HCT116 (cell line): Measurements from ENCODE around the gene SLC5A10. TPM values are rescaled to one million over a fixed set of nuclear protein-coding genes. Genes with fewer than 3 reads are reported as not detected.

Experiments used
- ATAC-seq: fragments of 200-7000 bp; cut with Tn5 transposase; 2 replicates; pipeline ENCODE4 v1.9.1; 2020; ENCODE audit warnings: mild to moderate bottlenecking, moderate library complexity
- BruUV-seq: library from RNA; stranded (reverse); fragments of 400-500 nt; replicated peaks from 2 replicates; lab custom pipeline; 2021; lab: Mats Ljungman, UMichigan
- CTCF ChIA-PET: fragments of 300-600 bp; sonication (Branson Sonifier 250); formaldehyde crosslinking; loops from one replicate; lab custom pipeline; 2021; ENCODE audit warnings: antibody characterized with exemption; lab: Charles Lee
- POLR2A ChIA-PET: fragments of 300-600, 350-600 bp; sonication (Branson Sonifier 250); formaldehyde crosslinking; loops from one replicate; lab custom pipeline; 2021; ENCODE audit warnings: antibody characterized with exemption; lab: Charles Lee
- RAD21 ChIA-PET, 2 experiments: fragments of 300-600 bp; sonication (Branson Sonifier 250); formaldehyde crosslinking; loops; one replicate each; lab custom pipeline; 2023; ENCODE audit warnings: low total read pairs in 2 of 2; ENCODE audit not compliant: uncharacterized antibody in 2 of 2, unreplicated experiment in 2 of 2, low non-redundant PET in 1 of 2; lab: Charles Lee
- DNase-seq: peaks from one replicate; pipeline ENCODE4 v3.0.0-alpha.2; 2010; ENCODE audit warnings: low read depth, low spot score
- H2AFZ ChIP-seq: fragments of 200-600 bp; shearing (Covaris generic), sonication (generic); 2 replicates; pipeline ENCODE4 v1.6.1; 2017; ENCODE audit warnings: low read depth, mixed run types, mixed read lengths, antibody characterized with exemption, low read length; ENCODE audit not compliant: poor library complexity, severe bottlenecking
- H3K27ac ChIP-seq: 2 replicates; pipeline ENCODE4 v1.5.1; 2012; ENCODE audit warnings: low read depth, low read length
- H3K27me3 ChIP-seq: fragments of 200-600 bp; sonication (generic); 2 replicates; pipeline ENCODE4 v1.6.1; 2016; ENCODE audit warnings: mixed run types, low read length, mixed read lengths; ENCODE audit not compliant: insufficient read depth
- H3K36me3 ChIP-seq, 2 experiments: fragments of 200-500 bp in 1 of 2; fragments of 200-600 bp in 1 of 2; sonication (Bioruptor generic) in 1 of 2; sonication (generic) in 1 of 2; 2 replicates each; pipeline versions ENCODE4 v1.5.1 to v1.6.1; 2014 to 2016; ENCODE audit warnings: low read length in 2 of 2, inconsistent platforms in 1 of 2, mixed read lengths in 1 of 2, mixed run types in 1 of 2; ENCODE audit not compliant: insufficient read depth in 2 of 2, control insufficient read depth in 1 of 2
- H3K4me1 ChIP-seq, 2 experiments: fragments of 200-600 bp in 1 of 2; sonication (generic) in 1 of 2; 2 replicates each; pipeline versions ENCODE4 v1.5.1 to v1.6.1; 2012 to 2017; ENCODE audit warnings: low read length in 2 of 2, inconsistent platforms in 1 of 2, mild to moderate bottlenecking in 1 of 2, mixed read lengths in 1 of 2, mixed run types in 1 of 2, moderate library complexity in 1 of 2; ENCODE audit not compliant: insufficient read depth in 2 of 2, control insufficient read depth in 1 of 2
- H3K4me2 ChIP-seq: fragments of 200-600 bp; sonication (generic); 2 replicates; pipeline ENCODE4 v1.6.1; 2017; ENCODE audit warnings: mixed run types, low read length, mixed read lengths
- H3K4me3 ChIP-seq, 2 experiments: fragments of 200-600 bp in 1 of 2; sonication (generic) in 1 of 2; replicated peaks in 1 of 2; 2 replicates each; pipeline ENCODE4 v1.5.1; 2011 to 2016; ENCODE audit warnings: low read length in 2 of 2, control low read depth in 1 of 2, low read depth in 1 of 2, mild to moderate bottlenecking in 1 of 2, mixed read lengths in 1 of 2, mixed run types in 1 of 2
- H3K79me2 ChIP-seq: fragments of 200-600 bp; sonication (generic); 2 replicates; pipeline ENCODE4 v1.6.1; 2017; ENCODE audit warnings: mild to moderate bottlenecking, mixed run types, low read length, moderate library complexity, mixed read lengths; ENCODE audit not compliant: insufficient read depth
- H3K9ac ChIP-seq: fragments of 200-600 bp; sonication (generic); 2 replicates; pipeline ENCODE4 v1.6.1; 2016; ENCODE audit warnings: low read length, mixed read lengths
- H3K9me2 ChIP-seq: fragments of 200-600 bp; sonication (generic), shearing (Covaris generic); 2 replicates; pipeline ENCODE4 v1.6.1; 2017; ENCODE audit warnings: mixed run types, mild to moderate bottlenecking, moderate library complexity; ENCODE audit not compliant: insufficient read depth
- H3K9me3 ChIP-seq, 2 experiments: fragments of 200-500 bp in 1 of 2; fragments of 200-600 bp in 1 of 2; sonication (Bioruptor generic) in 1 of 2; sonication (generic) in 1 of 2; 2 replicates each; pipeline ENCODE4 v1.6.1; 2014 to 2017; ENCODE audit warnings: low read length in 2 of 2, mixed read lengths in 2 of 2, inconsistent platforms in 1 of 2, low read depth in 1 of 2, mild to moderate bottlenecking in 1 of 2, mixed run types in 1 of 2, moderate library complexity in 1 of 2; ENCODE audit not compliant: control insufficient read depth in 1 of 2, insufficient read depth in 1 of 2
- H4K20me1 ChIP-seq: fragments of 200-600 bp; sonication (generic), shearing (Covaris generic); 2 replicates; pipeline ENCODE4 v1.6.1; 2017; ENCODE audit warnings: mixed run types, mild to moderate bottlenecking, moderate library complexity; ENCODE audit not compliant: insufficient read depth
- CBX3 ChIP-seq: IDR thresholded peaks from 2 replicates; pipeline ENCODE4 v1.6.1; 2012; ENCODE audit warnings: low read depth
- CEBPB ChIP-seq: IDR thresholded peaks from 2 replicates; pipeline ENCODE4 v1.6.1; 2012; ENCODE audit warnings: low read depth
- EGR1 ChIP-seq: IDR thresholded peaks from 2 replicates; pipeline ENCODE4 v1.6.1; 2012; ENCODE audit warnings: low read depth
- ELF1 ChIP-seq: IDR thresholded peaks from 2 replicates; pipeline ENCODE4 v1.6.1; 2012; ENCODE audit warnings: low read depth, borderline replicate concordance
- EZH2phosphoT487 ChIP-seq: fragments of 200-600 bp; IDR thresholded peaks from 2 replicates; pipeline ENCODE4 v1.6.1; 2018; ENCODE audit warnings: antibody characterized with exemption, borderline replicate concordance
- FOSL1 ChIP-seq: IDR thresholded peaks from 2 replicates; pipeline ENCODE4 v1.6.1; 2012; ENCODE audit warnings: low read depth
- POLR2A ChIP-seq: IDR thresholded peaks from 2 replicates; pipeline ENCODE4 v1.7.0; 2011; ENCODE audit warnings: borderline replicate concordance; ENCODE audit not compliant: insufficient read depth, insufficient read length; ENCODE audit errors: extremely low read depth
- RAD21 ChIP-seq: IDR thresholded peaks from 2 replicates; pipeline ENCODE4 v1.6.1; 2012; ENCODE audit warnings: low read depth, mild to moderate bottlenecking
- REST ChIP-seq: IDR thresholded peaks from 2 replicates; pipeline ENCODE4 v1.6.1; 2012; ENCODE audit warnings: low read depth
- SIN3A ChIP-seq: IDR thresholded peaks from 2 replicates; pipeline ENCODE4 v1.6.1; 2012; ENCODE audit warnings: low read depth
- ZBTB33 ChIP-seq: IDR thresholded peaks from 2 replicates; pipeline ENCODE4 v1.6.1; 2011; ENCODE audit warnings: mild to moderate bottlenecking, low read length, moderate library complexity; ENCODE audit not compliant: insufficient replicate concordance; ENCODE audit errors: extremely low read depth
- intact Hi-C: fragments of 100-400 bp; cut with micrococcal nuclease; formaldehyde crosslinking; loops from 2 replicates; pipeline ENCODE4 v1.10.0; 2022
- total RNA-seq: library from RNA; stranded (reverse); gene quantifications from one replicate; pipeline ENCODE4 v1.2.1, GENCODE V29; 2021; ENCODE audit not compliant: unreplicated experiment
- TF ChIP-seq, protein P1 (sequence below): IDR thresholded peaks from 2 replicates; pipeline ENCODE4 v1.6.1; 2012

SLC5A10 gene
- total RNA-seq, 1 experiment from 2014 or later = not detected

DNA sequence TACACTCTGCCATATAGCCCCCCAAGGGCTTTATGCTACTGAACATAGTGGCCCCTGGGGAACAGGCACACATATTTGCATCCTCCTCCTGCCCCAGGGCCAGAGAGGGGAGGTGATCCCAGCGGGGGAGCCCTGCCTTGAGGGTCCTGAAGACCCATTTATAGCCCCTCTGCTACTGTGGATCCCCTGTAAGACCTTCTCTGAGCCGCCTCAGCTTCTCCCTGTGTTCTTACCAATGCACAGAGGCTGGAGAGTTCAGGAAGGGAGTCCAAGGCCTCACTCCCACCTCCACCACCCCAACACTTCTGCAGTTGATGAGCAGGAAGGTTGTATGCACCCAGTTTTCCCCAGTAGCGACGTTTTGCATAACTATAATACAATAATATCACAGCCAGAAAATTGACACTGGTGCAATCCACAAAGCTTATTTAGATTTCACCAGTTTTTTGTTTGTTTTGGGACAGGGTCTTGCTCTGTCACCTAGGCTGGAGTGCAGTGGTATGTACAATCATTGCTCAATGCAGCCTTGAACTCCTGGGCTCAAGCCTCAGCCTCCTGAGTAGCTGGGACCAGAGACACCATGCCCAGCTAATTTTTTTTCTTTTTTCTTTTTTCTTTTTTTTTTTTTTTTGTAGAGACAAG is 53.9 kb downstream of the SLC5A10 start:
- ATAC-seq = no peak
- H3K9me3 ChIP-seq = no peaks in the 10 kb centered on the region
- no peak overlapping the region; the same call in 1 of the 2 replicates for H3K9ac ChIP-seq
- H3K27me3 ChIP-seq = no peaks in the 10 kb centered on the region
- ChIA-PET RAD21 (no interaction called here), CTCF (no interaction called here), POLR2A (no interaction called here)
- peaks cover 5 to 26% of the 10 kb centered on the region in 2 experiments; a peak in 3 of 4 replicates for H3K36me3 ChIP-seq
- H3K4me1 ChIP-seq = peaks cover 13 to 36% of the 10 kb centered on the region in 2 experiments; a peak in 3 of 4 replicates
- DNase-seq = no peak
- TF ChIP-seq CEBPB = no peak
- no peak for TF ChIP-seq CBX3
- BruUV-seq = no TSS peak
- intact Hi-C loops = no loop called here
- peak overlapping the region; percentile 100 for H3K4me2 ChIP-seq
- H3K9me2 ChIP-seq = no peaks in the 10 kb centered on the region
- H4K20me1 ChIP-seq = no peaks in the 10 kb centered on the region; the same call in 1 of the 2 replicates
- H3K79me2 ChIP-seq = peaks cover 35% of the 10 kb centered on the region
- H2AFZ ChIP-seq = no peak overlapping the region
- H3K4me3 ChIP-seq = no peak overlapping the region
- H3K27ac ChIP-seq = no peak overlapping the region; the same call in 1 of the 2 replicates

- H2AFZ ChIP-seq = no peak overlapping the region
- no peak overlapping the region for H3K27ac ChIP-seq
These were observed 54.7 kb downstream of the SLC5A10 start for GRCh38 chr17:19006698-19007097.

More at GRCh38 chr17:19006698-19007097, 54.7 kb downstream of the SLC5A10 start:
- Histone ChIP-seq H3K36me3 (peaks cover 3 to 18% of the 10 kb centered on the region in 2 experiments; a peak in 3 of 4 replicates), H3K27me3 (no peaks in the 10 kb centered on the region), H3K79me2 (peaks cover 27% of the 10 kb centered on the region), H3K4me2 (no peak overlapping the region), H3K4me3 (no peak overlapping the region), H4K20me1 (no peaks in the 10 kb centered on the region), H3K9me3 (no peaks in the 10 kb centered on the region), H3K9ac (no peak overlapping the region), H3K4me1 (peaks cover 16 to 41% of the 10 kb centered on the region in 2 experiments; a peak in 3 of 4 replicates), H3K9me2 (no peaks in the 10 kb centered on the region)
- ATAC-seq = no peak
- TF ChIP-seq SIN3A (no peak), REST (no peak), EGR1 (no peak), ZBTB33 (no peak), EZH2phosphoT487 (no peak), POLR2A (no peak), FOSL1 (no peak), ELF1 (no peak), RAD21 (no peak)
- TF ChIP-seq, protein P1, sequence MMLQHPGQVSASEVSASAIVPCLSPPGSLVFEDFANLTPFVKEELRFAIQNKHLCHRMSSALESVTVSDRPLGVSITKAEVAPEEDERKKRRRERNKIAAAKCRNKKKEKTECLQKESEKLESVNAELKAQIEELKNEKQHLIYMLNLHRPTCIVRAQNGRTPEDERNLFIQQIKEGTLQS = no peak
- ChIA-PET RAD21 (no interaction called here), CTCF (no interaction called here), POLR2A (no interaction called here)
- no TSS peak for BruUV-seq
- no peak for DNase-seq
- intact Hi-C loops = no loop called here
